Kidney epithelial cell (primary cell): Measurements from ENCODE around the gene PARP11. TPM values are rescaled to one million over a fixed set of nuclear protein-coding genes. Genes with fewer than 3 reads are reported as not detected.

Experiments
- DNase-seq: peaks from one replicate; pipeline ENCODE4 v3.0.0-alpha.2; 2010; ENCODE audit warnings: low read depth
- H3K27me3 ChIP-seq: 2 replicates; pipeline ENCODE4 v1.6.0; 2011; ENCODE audit warnings: low read length; ENCODE audit not compliant: control insufficient read depth, insufficient read depth
- H3K36me3 ChIP-seq: 2 replicates; pipeline ENCODE4 v1.5.1; 2011; ENCODE audit warnings: low read length; ENCODE audit not compliant: control insufficient read depth, insufficient read depth
- H3K4me3 ChIP-seq: 2 replicates; pipeline ENCODE4 v1.5.1; 2011; ENCODE audit warnings: low read depth, mild to moderate bottlenecking, control low read depth, low read length
- total RNA-seq: library from RNA; depleted of rRNA; stranded (reverse); fragments of >200 nt; gene quantifications from 2 replicates; pipeline ENCODE4 v1.2.3, GENCODE V29; 2015
- TF ChIP-seq, protein P1 (sequence below): IDR thresholded peaks from 2 replicates; pipeline ENCODE4 v1.5.1; 2011; ENCODE audit warnings: mild to moderate bottlenecking, moderate library complexity, low read length, control low read depth, inconsistent platforms; ENCODE audit not compliant: insufficient read depth, poor library complexity, severe bottlenecking

The PARP11 gene
- total RNA-seq, 1 donor from 2014 or later, result 9.0 TPM

DNA sequence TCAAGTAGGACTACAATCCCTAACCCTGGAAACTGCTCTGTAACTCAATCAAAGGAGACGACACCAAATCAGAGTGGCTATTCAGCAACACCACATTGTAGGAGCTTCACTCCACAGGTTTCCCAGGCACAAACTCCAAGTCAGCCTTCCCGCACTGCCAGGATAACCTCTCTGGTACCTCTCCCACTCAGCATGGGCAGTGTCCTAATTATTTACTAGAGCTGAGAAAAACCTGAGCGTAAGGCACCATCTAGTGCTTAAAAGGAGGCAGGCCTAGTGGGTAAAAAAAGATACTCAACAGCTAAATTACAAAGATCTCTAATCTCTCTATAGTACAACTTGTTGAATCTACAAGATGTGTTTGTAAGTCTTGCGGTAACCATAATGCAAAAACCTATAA lies 36.1 kb downstream of the PARP11 start:
- TF ChIP-seq, protein P1, sequence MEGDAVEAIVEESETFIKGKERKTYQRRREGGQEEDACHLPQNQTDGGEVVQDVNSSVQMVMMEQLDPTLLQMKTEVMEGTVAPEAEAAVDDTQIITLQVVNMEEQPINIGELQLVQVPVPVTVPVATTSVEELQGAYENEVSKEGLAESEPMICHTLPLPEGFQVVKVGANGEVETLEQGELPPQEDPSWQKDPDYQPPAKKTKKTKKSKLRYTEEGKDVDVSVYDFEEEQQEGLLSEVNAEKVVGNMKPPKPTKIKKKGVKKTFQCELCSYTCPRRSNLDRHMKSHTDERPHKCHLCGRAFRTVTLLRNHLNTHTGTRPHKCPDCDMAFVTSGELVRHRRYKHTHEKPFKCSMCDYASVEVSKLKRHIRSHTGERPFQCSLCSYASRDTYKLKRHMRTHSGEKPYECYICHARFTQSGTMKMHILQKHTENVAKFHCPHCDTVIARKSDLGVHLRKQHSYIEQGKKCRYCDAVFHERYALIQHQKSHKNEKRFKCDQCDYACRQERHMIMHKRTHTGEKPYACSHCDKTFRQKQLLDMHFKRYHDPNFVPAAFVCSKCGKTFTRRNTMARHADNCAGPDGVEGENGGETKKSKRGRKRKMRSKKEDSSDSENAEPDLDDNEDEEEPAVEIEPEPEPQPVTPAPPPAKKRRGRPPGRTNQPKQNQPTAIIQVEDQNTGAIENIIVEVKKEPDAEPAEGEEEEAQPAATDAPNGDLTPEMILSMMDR, result no peak
- DNase-seq, result no peak
- H3K4me3 ChIP-seq, result no peak overlapping the region
- H3K36me3 ChIP-seq, result no peaks in the 10 kb centered on the region
- peaks cover 3% of the 10 kb centered on the region for H3K27me3 ChIP-seq

- TF ChIP-seq, protein P1, result no peak
- H3K36me3 ChIP-seq, result no peaks in the 10 kb centered on the region
- peaks cover 3% of the 10 kb centered on the region for H3K27me3 ChIP-seq
- no peak overlapping the region for H3K4me3 ChIP-seq
- DNase-seq, result no peak
These were observed 36.6 kb downstream of the PARP11 start for GRCh38 chr12:3836641-3837040.

DNA sequence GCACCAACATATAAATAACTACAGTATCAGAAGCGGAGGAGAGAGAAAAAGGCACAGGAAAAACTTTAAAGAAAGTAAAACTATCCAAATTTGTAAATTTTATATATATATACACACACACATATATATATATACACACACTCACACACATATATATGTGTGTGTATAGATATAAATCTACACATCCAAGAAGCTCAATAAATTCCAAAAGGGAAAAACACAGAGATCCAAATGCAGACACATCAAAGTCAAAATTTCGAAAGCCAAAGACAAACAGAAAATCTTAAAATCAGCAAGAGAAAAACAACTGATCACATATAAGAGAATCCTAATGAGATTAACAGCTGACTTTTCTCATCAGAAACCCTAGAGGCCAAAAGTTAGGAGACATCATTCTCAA lies 37.3 kb downstream of the PARP11 start:
- TF ChIP-seq, protein P1, result no peak
- peaks cover 3% of the 10 kb centered on the region for H3K27me3 ChIP-seq
- DNase-seq, result no peak
- no peaks in the 10 kb centered on the region for H3K36me3 ChIP-seq
- H3K4me3 ChIP-seq, result no peak overlapping the region

DNA sequence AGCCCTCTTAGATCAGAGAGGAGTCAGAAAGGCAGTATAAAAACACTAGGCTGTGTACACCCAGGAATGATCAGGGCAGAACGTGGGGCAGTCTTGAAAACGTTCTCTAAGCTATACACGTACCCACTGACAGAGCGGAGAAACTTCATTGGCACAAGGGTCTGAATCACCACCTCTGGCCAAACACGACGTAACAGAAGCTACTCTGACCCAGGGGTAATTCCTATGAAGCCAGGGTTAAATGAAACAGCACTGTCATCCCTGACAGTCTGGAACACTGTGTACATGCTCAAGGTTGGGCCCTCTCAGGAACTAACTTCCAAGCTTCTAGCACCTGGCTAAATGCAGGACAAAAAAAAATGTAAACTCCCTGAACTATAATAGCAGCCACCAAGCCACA lies 38.4 kb downstream of the PARP11 start:
- TF ChIP-seq, protein P1, result no peak
- peaks cover 3% of the 10 kb centered on the region for H3K27me3 ChIP-seq
- no peak overlapping the region for H3K4me3 ChIP-seq
- DNase-seq, result no peak
- no peaks in the 10 kb centered on the region for H3K36me3 ChIP-seq

DNA sequence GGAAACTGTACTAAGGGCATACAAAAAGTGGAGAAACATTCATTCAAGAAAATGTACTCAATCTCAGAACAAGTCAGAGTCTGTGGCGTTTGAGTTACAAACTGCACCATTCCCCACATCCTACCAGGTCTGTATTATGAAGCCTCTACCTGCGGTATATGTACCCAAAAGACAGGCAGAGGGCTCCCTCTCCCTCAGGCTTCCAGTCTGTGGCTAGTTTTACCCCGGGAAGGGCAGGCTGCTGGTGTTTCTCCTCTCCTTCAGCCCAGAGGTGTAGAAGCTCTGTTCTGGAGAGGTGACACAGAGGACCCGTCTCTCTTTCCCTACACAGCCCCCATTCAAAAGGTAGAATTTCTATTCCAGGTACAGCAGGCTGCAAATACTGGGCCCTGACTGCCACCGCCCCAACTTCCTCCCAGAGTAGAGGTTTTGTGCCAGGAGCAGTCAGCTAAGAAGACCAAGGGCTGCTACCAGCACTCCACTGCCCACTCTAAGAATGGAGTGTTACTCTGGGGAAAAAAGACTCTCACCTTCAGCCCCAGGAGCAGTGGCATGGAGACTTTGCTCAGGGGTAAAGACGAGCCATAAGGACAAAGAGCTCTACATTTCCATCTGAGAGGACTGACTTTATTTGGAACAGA lies 39.4 kb downstream of the PARP11 start:
- Histone ChIP-seq H3K4me3 (no peak overlapping the region), H3K36me3 (no peaks in the 10 kb centered on the region), H3K27me3 (peaks cover 2% of the 10 kb centered on the region)
- DNase-seq, result no peak
- TF ChIP-seq, protein P1, result no peak

- no peak overlapping the region for H3K4me3 ChIP-seq
- TF ChIP-seq, protein P1, result no peak
- no peaks in the 10 kb centered on the region for H3K36me3 ChIP-seq
- no peaks in the 10 kb centered on the region for H3K27me3 ChIP-seq
- no peak for DNase-seq
These were observed 40.5 kb downstream of the PARP11 start for GRCh38 chr12:3832738-3833137.
